Coronary artery (tissue), 2 donors: ENCODE measurements around the gene GP1BA.

Source experiments
- DNase-seq: peaks from one replicate; pipeline ENCODE4 v3.0.0-alpha.2; 2017; ENCODE audit warnings: low spot score
- H3K27ac ChIP-seq, 2 donors: fragments of 200-600 bp; sonication (generic); one replicate each; pipeline ENCODE4 v1.5.1; 2016 to 2019
- H3K4me3 ChIP-seq: fragments of 200-600 bp; sonication (generic); 2 replicates; pipeline ENCODE4 v1.5.1; 2016; ENCODE audit warnings: mild to moderate bottlenecking, moderate library complexity
- TF ChIP-seq, protein P1 (sequence below): fragments of 200-600 bp; sonication (generic); IDR thresholded peaks from one replicate; pipeline ENCODE4 v1.5.1; 2019; ENCODE audit warnings: antibody characterized with exemption

GP1BA gene

DNA sequence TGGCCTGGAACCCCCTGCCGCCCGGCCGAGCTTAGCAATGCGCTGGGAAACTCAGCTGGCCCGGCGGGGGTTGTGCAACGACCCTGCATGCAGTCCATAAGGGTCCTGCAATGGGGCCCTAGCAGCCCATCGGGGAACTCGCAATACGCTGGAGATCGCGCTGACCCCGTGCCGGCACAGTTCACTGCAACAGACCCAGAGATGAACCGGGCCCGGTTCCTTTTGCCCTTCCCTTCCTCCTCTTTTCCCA is 7.4 kb downstream of the GP1BA start:
- no peak for DNase-seq
- H3K27ac ChIP-seq: peak overlapping the region; percentile 86 to 93
- TF ChIP-seq, protein P1, sequence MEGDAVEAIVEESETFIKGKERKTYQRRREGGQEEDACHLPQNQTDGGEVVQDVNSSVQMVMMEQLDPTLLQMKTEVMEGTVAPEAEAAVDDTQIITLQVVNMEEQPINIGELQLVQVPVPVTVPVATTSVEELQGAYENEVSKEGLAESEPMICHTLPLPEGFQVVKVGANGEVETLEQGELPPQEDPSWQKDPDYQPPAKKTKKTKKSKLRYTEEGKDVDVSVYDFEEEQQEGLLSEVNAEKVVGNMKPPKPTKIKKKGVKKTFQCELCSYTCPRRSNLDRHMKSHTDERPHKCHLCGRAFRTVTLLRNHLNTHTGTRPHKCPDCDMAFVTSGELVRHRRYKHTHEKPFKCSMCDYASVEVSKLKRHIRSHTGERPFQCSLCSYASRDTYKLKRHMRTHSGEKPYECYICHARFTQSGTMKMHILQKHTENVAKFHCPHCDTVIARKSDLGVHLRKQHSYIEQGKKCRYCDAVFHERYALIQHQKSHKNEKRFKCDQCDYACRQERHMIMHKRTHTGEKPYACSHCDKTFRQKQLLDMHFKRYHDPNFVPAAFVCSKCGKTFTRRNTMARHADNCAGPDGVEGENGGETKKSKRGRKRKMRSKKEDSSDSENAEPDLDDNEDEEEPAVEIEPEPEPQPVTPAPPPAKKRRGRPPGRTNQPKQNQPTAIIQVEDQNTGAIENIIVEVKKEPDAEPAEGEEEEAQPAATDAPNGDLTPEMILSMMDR: no peak

DNA sequence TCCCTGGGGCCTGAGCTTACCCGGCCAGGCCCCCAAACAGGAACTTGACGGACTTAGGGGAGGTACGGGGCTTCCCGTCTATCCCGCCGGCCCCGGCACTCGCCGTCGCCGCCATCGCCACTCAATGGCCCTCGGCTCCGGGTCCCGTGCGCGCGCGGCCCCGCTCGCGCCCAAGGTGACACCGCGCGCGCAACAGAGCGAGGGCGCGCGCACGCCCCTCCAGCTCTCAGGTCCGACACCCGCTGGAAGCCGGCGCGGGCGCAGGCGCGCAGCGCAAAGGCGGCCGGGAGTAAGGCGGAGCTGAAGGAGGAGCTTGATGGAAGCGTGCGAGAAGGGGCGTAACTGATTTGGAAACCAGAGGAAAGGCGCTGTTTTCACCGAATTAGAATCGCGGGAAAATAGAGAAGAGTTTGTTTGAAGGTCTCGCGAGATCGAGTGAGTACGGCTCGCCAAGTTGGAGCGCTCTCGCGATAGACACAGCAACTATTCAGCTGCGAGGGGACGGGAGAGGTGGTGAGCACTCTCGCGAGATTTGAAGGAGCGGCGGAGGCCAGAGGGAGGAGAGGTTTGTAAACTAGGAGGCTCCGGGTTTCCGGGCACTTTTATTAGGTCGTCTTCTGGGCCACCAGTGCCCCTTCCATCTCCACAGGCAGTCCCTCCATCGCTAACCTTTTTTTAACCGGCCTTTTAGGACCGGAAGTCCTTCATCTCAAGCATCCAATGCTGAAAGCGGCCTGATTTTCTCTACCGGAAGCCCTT is 7.9 kb downstream of the GP1BA start, which contains the start of the genes RNF167 and SLC25A11:
Gene RNF167, plus strand, starts transcription at position 473 of the 759 bp plus-strand sequence. CDS start 642 bp downstream, outside the sequence.
Gene SLC25A11, minus strand, starts transcription at position 251 of the 759 bp plus-strand sequence. Its CDS starts 136 bp downstream, at position 115.
- peak within 1 kb of the TSS; percentile 80 for H3K4me3 ChIP-seq
- peak within 1 kb of the TSS; percentile 86 to 93 for H3K27ac ChIP-seq
- DNase-seq: peak; percentile 98
- TF ChIP-seq, protein P1: no peak

More for the DNA sequence above, 7.4 kb downstream of the GP1BA start:
- peak overlapping the region; percentile 80 for H3K4me3 ChIP-seq

DNA sequence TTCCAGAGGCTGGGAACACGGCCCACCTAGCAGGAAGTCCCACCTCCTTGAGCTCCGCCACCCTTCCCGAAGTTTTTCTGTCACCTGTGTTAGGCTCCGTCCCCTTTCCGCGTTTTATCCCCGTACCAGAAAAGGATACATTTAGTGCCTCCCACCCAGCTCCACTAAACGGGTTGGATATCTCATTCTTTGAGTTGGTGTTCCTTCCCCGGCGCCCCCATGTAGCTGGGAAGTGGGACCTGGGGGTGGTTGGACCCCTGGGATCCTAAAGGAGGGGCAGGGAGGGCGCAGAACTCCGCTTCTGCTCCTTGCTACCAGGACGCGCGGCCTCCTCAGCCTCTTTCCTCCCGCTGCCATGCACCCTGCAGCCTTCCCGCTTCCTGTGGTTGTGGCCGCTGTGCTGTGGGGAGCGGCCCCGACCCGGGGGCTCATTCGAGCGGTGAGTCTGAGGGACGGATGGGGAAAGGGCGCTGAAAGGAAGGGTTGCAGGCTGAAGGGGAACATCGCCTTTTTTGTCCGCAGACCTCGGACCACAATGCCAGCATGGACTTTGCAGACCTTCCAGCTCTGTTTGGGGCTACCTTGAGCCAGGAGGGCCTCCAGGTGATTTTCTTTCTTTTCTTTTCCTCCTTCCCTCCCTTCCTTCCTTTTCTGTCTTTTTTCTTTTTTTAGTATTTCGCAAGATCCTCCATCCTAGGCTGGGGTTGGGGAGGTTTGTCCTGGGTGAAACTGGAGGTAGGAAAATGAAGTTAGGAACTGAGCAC is 8.7 kb downstream of the GP1BA start:
- DNase-seq: no peak

DNA sequence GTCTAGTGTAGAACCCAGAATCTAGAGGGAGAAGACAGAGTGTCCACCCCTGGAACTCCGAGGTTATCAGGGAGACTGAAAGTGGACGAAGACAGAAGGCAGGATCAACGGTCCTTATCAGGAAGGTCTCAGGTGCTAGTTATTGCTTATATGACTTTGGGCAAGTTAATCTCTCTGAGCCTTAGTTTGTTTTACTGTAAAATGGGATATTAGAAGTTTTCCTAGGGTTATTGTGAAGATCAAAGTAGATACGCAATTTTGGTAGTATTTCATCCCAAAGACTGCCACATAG is 9.2 kb downstream of the GP1BA start:
- DNase-seq: no peak
- TF ChIP-seq, protein P1: no peak
- Histone ChIP-seq H3K4me3 (peak overlapping the region; percentile 80), H3K27ac (no peak overlapping the region)

More for the DNA sequence above, 8.7 kb downstream of the GP1BA start:
- H3K4me3 ChIP-seq: peak overlapping the region; percentile 80
- TF ChIP-seq, protein P1: no peak
- peak overlapping the region; percentile 86 to 93 for H3K27ac ChIP-seq

DNA sequence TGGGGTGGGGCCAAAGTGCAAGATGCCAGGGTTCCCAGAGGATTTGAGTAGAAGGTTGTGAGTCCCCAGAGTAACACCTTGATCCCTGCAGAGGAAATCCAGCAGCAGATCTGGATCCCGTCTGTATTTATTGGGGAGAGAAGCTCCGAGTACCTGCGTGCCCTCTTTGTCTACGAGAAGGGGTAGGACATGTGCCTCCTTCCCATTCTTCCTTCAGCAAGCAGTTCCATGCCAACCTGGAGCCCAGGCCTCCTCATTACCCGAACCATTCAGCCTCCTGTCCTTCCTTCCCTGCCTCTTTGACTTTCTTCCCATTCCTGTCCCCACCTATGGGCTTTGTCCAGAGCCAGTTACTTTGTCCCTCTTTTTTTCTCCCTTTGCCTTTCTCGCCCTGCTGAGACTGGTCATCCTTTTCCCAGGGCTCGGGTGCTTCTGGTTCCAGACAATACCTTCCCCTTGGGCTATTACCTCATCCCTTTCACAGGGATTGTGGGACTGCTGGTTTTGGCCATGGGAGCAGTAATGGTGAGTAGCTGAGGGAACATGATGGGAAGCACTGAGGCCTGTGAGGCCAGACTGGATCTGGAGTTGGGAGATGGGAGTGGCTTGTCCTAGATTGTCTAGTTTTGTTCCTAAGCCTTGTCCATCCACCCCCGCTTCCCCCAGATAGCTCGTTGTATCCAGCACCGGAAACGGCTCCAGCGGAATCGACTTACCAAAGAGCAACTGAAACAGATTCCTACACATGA is 10.9 kb downstream of the GP1BA start:
- TF ChIP-seq, protein P1: no peak
- DNase-seq: no peak
- Histone ChIP-seq H3K27ac (no peak overlapping the region), H3K4me3 (no peak overlapping the region)

DNA sequence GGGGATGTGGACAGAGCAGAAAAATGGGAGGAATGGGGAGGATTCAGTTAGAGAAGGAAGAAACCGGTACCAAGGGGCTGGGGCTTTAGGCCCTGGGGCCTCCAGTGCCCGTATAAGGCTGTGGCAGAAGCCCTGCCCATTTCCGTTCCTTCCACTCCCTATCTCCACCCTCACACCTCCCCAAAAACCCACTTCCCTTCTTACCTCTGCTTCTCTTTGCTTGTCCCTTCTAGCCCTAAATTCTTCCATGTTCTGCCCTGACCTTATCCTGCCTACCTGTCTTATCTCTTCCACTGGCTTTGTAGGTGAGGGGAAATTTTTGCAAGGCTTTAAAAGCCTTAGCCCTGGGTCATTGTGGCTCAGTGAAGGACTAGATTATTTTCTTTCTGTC is 12.1 kb downstream of the GP1BA start:
- Histone ChIP-seq H3K27ac (peak overlapping the region; percentile 90 to 99), H3K4me3 (peak overlapping the region; percentile 99)
- TF ChIP-seq, protein P1: no peak
- no peak for DNase-seq
